PC-3 (cell line): ENCODE results near the gene STARD3.

Experiments
- EZH2 ChIP-seq: fragments of 300-600 bp; sonication (generic); IDR thresholded peaks from one replicate; pipeline ENCODE4 v1.6.1; 2017; ENCODE audit warnings: antibody characterized with exemption, mild to moderate bottlenecking, low read length; ENCODE audit not compliant: unreplicated experiment
- EZH2phosphoT487 ChIP-seq: fragments of 300-600 bp; sonication (generic); IDR thresholded peaks from 2 replicates; pipeline ENCODE4 v1.6.1; 2018; ENCODE audit warnings: mild to moderate bottlenecking, antibody characterized with exemption, low read length, borderline replicate concordance
- TF ChIP-seq, protein P1 (sequence below): fragments of 300-600 bp; sonication (generic); conservative IDR thresholded peaks from 2 replicates; pipeline ENCODE4 v1.5.1; 2017; ENCODE audit warnings: antibody characterized with exemption, low read depth, mild to moderate bottlenecking, low read length

DNA sequence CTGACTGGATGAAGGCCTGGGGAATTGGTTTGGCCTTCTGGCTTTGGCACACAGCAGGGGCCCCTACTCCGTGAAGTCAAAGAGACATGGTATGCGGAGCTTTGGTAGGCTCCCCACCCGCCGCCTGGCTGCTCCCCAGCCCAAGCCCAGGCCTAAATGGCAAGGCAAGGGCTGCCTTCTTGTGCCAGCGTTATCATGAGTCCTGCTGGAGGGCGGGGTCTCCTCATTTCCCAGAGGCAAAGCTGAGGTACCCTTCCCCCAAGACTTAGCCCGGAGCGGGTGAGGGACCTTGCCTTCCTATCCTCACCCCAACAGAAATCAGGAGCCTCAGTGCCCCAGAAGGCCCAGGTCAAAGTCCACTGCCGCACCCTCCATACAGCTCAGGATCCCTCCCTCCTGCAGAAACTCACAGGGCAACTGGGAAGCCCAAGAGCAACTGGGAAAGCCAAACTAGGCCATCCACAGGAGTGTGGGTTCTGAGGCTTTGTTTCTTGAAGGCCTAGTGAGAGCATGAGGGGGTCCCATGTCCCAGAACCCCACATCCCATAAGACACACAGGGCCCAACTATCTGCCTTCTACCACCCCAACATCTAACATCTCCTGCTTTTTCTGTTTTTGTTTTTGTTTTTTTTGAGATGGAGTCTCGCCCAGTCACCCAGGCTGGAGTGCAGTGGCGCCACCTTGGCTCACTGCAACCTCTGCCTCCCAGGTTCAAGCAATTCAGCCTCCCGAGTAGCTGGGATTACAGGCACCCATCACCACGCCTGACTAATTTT lies 41.6 kb downstream of the STARD3 start:
- TF ChIP-seq, protein P1, sequence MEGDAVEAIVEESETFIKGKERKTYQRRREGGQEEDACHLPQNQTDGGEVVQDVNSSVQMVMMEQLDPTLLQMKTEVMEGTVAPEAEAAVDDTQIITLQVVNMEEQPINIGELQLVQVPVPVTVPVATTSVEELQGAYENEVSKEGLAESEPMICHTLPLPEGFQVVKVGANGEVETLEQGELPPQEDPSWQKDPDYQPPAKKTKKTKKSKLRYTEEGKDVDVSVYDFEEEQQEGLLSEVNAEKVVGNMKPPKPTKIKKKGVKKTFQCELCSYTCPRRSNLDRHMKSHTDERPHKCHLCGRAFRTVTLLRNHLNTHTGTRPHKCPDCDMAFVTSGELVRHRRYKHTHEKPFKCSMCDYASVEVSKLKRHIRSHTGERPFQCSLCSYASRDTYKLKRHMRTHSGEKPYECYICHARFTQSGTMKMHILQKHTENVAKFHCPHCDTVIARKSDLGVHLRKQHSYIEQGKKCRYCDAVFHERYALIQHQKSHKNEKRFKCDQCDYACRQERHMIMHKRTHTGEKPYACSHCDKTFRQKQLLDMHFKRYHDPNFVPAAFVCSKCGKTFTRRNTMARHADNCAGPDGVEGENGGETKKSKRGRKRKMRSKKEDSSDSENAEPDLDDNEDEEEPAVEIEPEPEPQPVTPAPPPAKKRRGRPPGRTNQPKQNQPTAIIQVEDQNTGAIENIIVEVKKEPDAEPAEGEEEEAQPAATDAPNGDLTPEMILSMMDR: no peak
- TF ChIP-seq EZH2: no peak
- TF ChIP-seq EZH2phosphoT487: no peak
